Adrenal gland (tissue), 5 donors: ENCODE data around the gene FNDC4.

Experiments
- CTCF ChIP-seq, 6 experiments: fragments of 450-650 bp in 4 of 6; fragments of 200-600 bp in 2 of 6; sonication (generic) in 1 of 6; IDR thresholded peaks; 1 replicate in 5 of 6; 2 replicates in 1 of 6; pipeline versions ENCODE4 v1.5.1 to v1.8.0; 2016 to 2021; ENCODE audit warnings: antibody characterized with exemption in 6 of 6, mild to moderate bottlenecking in 2 of 6, moderate library complexity in 1 of 6
- POLR2A ChIP-seq, 2 donors: fragments of 450-650 bp; IDR thresholded peaks; one replicate each; pipeline ENCODE4 v1.6.1; 2017; ENCODE audit warnings: antibody characterized with exemption in 2 of 2, mild to moderate bottlenecking in 2 of 2, moderate library complexity in 1 of 2
- donor health status: DM: no; HTN: no; CAD: no.

DNA sequence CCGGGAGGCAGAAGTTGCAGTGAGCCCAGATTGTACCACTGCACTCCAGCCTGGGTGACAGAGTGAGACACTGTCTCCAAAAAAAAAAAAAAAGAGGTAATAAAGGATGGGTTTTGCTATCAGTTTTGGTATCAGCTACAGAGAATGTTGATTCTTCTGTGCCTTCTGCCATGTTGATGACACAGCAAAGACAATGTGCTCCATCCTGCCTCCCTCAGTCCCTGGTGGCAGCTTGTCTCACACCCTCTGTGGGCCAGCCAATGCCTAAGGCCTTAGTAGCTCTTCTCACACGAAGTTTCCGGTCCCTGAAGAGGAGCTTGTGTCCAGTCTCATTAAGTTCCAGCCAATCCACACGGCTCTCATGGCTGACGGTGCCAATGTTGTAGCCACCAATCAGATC, 23.0 kb downstream of the FNDC4 start:
- TF ChIP-seq CTCF (IDR thresholded peaks at IDR 0.05) (no peak), POLR2A (IDR thresholded peaks at IDR 0.05) (no peak)
